NCI-H748 (cell line): Measurements from ENCODE around the gene HDGF.

Experiments used
- DNase-seq: peaks from one replicate; lab custom pipeline; 2025; ENCODE audit not compliant: unreplicated experiment; lab: John Stamatoyannopoulos, UW

The HDGF gene

DNA sequence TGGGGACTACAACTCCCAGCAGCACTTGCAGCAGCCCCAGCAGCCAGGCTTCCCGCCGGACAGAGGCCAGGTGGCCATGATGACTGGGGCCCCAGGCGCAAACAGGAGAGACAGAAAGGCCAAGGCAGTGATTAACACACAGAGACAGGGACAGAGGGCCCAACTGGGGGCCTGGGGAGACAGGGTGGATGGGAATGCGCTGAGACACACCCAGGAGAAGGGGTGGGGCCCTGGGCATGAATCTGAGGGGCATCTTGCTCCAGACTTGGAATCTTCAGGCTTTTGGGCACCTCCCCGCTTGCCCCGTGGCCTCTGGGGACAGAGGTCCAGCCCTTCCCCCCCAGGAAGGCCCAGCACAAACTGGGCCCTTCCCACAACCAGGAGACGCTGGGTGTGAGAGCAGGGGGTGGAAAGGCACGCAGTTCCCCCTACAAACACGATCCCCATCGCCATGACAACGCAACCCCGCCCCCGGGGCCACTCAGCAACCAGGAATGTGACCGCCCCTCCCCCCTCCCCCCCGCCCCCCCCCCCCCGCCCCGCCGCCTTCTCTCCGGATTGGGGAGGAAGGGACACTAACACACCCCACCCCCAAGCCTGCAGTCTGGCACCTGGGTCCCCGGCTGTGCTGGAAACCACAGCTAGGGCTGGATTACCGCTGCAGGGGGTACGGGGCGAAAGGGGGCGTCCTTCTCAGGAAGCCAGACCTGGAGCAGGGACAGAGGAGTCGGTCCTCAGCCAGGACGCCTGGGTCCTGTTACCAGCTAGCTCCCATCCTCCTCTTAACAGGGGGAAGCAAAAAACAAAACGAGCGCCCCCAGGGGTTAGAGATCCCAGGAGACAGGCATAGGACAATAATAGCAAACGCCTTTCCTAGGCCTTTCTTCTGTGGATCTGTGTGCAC lies 4.5 kb downstream of the HDGF start:
- DNase-seq = peak; percentile 84

DNA sequence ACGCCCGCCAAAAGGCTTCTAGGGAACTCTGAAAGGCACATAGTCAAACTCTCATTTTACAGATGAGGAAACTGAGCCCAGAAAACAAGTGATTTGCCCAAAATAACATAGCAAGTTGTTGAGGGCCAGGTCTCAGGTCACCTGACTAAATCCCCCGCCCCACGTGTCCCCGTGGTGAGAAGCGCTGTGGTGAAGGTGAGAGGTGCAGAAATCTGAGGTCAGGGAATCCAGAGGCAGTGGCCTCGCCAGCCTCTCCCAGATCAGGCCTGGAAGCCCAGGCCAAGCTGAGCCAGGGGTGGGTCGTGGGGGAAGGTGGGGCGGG lies 5.1 kb downstream of the HDGF start:
- no peak for DNase-seq

DNA sequence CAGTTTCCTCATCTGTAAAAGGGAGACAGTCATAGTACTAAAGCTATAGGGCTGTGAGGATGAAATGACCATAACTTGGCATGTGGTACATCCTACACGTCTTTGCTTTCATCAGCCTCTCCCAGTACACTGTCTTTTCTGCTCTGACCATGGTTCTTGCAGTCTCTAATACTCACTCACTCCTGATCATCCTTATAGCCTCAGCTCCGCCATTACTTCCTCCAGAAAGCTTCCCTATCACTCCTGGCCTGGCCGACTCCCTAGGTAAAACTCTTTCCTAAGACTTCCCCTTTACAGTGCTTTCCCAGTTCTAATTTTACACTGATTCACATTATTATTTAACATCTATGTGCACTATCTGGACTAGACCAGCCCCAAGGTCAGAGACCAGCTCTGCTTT lies 5.6 kb downstream of the HDGF start:
- no peak for DNase-seq

DNA sequence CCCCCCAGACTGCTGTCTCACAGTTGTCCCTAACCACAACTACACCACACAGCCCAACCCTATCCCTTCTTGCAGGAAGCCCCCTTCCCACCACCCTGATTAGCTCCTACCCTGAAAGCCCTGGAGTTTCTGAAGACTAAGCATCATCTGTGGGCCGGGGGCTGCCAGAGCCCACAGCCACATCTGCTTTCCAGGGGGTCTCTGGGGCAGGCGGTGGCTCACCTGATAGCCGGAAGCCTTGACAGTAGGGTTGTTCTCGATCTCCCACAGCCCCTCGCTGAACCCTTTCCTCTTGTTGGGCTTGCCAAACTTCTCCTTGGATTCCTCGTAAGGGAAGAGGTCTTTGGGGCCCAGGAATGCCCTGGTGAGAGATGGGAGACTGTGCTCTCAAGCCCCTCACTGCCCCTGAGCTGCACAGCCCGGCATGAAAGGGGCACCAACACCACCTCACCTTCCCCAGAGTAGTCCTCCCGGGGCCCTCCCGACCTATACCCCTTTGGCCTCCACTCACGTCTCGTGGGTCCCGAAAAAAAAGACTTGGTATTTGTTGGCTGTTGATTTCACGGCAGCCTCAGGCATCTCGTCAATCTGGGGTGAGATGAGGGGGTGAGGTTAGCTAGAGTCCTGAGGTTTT lies 6.6 kb downstream of the HDGF start:
- no peak for DNase-seq

DNA sequence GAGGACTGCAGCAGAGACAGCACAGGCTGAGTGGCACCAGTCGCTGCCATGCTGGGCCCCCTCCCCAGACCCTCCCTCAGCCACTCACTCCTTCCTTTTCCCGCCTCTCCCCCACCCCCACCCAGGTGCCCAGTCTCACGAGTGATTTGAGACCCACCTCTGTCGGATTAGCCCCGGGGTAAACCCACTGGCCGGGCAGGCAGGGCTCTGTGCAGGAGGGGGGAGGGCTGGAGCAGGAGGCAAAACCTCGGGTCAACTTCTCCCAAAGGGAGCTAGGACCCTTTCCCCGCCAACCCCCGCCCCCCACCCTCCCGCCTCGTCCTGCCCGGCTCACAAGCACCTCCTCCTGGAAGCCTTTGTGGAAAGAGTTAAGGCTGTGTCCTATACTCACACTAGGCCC lies 7.1 kb downstream of the HDGF start:
- DNase-seq = no peak

DNA sequence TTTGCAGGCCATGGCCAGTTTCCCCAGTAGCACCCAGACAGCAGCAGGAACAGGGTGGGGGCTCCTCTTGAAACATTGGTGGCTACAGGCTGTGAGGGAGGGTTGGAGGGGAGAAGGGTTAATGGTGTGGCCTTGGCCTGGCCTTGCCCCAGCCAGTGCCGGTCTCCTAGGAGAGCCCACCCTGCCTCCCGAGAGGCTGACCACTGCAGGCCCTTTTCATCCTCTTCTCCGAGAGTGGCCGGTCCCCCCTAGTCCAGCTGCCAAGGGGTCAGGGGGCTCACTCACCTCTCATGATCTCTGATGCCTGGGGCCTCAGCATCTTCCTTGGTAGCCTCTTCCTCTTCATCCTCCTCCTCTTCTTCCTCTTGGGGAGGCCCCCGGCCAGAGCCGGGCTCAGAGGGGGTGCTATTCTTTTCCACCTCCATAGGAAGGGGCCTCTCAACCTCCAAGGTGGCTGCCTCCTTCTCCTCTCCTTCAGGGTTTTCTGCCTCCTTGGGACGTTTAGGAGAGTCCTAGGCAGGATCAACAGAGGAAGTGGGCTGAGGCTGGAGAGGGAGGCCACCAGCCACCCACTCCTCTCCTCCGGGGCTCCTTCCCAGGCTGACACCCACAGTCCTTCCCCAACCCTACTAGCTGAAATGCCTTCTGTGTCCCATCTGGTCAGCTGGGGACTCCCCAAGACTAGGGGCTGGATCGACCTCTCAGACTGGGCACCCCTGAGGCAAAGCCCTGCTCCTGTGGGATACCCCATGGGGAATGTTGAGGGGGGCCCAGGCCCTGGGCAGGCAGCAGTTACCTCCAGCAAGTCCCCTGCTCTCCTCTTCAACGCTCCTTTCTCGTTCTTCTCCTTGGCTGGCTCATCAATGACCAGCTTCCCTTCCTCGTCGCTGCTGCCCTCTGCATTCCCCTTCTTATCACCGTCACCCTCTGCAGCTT lies 7.8 kb downstream of the HDGF start:
- DNase-seq = no peak

DNA sequence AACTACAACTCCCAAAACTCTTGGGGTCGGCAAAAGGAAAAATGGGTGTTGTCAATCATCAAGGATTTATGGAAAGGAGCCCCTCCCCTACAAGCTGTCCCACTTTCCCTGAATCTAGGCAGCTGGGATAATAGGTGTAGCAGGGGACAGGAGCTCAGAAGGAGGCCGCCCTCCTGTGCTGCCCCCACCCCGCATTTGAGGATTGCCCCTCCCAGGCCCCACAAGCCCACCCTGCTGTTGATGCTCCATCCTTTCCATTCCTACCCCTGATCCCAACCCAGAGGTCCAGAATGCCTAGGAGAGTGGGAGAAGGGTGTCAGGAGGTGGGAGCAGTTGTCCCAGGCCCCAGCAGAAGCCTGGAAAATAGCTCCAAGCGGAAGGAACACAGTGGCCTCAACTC lies 8.7 kb downstream of the HDGF start:
- DNase-seq = no peak

DNA sequence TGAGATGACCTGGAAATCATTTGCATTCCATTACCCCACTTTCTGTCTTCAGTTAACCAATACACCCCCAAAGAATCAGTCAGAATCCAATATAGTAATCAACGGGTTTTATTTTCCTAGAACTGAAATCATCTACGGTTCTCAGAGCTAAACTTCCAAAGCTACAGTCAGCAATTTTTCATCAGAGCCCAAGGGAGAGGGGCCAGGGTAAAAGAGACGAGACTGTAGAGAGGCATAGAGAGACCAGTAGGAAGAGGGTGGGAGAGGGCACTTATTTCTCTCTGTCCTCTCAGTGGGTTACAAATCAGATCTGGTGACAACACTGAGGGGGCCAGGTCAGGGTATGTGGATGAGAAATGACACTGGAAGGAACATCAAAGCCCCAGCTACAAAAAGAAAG lies 9.5 kb downstream of the HDGF start:
- no peak for DNase-seq

DNA sequence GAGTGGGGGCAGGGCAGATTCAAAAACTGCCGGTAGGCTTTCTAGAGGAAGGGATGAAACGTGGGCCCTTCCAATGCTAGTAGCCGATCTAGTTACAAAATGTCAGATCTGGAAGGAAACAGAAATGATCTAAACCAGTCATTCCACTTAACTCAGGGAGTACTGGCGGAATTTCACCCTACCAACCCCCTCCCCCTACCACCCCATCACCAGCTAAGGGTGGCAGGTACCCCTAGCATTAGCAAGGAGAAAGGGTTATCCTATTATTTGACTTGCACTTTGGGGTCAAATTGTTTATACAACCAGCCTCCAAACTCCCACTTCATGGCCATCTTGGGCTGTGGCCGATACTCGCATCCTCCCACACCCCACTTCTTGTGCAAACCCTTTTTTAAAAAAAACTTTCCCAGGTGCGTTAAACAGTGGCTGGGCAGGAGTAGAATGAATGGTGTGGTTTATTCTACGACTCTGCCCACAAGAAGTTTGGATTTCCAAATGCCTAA lies 9.9 kb downstream of the HDGF start:
- DNase-seq = no peak

DNA sequence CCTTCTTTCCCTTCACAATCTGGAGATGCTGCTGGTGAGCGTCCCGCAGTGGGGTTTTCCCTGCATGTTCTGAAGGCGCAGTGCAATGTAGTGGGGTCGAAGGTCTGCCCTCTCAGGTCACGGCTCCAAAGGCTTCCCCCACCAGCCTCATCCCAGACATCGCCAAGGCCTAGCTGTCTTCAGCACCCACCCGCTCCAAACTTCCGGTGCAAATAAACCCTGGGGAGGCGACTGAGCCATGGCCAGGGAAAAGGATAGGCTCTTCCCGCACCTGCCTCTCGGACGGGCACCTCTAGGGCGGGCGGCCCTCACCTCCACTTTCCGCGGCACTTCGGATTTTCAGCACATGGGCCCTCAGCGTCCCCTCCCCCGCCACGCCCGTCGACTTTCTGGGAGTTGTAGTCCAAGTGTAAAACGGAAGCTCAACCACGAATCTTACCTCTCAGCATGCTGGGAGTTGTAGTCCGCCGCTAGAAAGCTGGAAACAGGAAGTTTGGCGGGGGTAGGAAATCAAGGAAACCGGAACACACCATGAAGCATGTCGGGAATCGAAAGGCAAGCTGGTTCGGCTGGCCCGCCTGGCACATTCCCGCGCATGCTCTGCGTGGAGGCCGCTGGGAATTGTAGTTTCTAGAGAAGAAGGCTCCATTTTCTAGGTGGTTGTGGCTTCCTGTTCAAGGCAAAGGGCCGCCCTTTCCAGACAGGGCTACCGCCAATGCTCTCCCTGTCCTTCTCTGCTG lies 10.6 kb downstream of the HDGF start, which contains the start of gene MRPL24:
TSS of gene MRPL24 (minus strand) at position 348 of the 740 bp plus-strand sequence. CDS start 2,384 bp downstream, outside the sequence.
- DNase-seq = peak; percentile 99

DNA sequence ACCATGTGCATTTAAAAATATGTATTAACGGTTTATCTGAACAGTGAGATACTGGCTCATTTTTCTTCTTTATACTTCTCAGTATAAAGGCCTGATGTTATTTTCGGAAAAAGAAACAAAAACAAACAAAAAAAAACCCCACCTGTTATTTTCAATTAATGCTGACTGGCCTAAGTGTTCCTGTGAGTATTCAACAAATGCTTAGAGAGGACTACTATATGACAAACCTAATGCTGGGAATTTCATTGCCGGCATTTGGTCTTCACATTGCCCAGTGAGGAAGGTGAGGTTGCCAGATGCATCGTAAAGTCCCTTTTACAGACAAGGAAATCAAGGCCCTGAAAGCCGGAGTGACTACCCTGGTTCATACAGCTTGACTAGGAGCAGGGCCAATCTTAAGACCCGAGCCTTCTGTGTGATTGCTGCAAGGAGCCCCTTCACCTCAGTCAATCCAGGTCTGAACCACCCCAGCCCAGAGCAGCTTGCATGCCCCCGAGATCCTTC lies 11.2 kb downstream of the HDGF start:
- no peak for DNase-seq

DNA sequence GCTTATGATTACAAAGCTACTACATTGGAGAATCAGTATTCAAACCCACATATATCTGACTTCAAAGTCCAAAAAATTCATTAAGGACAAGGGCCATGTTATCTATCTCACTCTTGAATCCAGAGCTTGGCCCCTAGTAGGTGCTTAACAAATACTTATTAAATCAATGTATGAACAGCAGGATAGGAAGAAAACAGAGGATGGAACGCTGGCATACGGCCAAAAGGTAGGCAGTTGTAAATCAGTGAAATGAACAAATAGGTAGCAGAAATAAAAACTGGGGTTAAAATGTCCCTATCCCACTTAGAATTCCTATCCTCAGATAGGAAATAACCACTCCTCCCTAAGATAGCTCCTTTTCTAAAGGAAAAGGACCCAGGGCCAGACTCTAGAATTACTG lies 12.6 kb downstream of the HDGF start:
- no peak for DNase-seq

DNA sequence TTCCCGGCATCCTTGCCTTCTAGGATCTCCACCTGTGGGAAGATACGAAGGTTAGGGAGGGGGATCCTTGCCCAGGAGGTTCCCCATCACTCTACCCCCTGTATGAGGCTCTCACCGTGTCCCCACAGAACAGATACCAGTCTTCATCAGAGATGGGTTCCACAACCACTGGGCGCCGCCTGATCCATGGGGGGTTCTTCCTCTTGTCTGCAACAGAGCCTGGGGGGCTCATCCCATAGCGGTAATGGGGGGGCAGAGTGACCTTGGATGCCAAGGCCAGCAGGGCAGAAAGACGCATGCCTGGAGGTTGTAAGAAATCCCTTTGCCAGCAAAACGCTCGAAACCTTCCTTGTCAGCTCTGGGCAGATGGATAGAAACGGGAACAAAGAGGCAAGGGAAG lies 13.1 kb downstream of the HDGF start:
- no peak for DNase-seq

DNA sequence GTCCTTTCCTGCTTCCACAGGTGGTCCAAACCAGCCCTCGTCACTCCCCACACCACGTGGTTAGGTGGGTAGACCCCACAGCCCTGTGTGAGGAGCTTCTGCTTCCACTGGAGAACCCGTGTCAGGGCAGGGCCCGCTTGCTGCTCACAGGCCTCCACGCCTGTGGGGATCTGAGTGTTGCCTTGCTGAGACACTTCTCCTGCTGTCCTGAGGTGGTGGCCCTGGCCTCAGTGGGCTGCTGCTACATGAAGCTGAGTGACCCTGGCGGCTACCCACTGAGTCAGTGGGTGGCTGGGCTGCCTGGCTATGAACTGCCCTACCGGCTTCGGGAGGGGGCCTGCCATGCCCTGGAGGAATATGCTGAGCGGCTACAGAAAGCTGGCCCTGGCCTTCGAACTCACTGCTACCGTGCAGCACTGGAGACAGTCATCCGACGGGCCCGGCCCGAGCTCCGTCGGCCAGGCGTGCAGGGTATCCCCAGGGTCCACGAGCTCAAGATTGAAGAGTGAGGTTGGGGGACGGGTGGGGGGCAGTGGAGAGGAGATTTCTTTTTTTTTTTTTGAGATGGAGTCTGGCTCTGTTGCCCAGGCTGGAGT lies 17.4 kb downstream of the HDGF start:
- no peak for DNase-seq

DNA sequence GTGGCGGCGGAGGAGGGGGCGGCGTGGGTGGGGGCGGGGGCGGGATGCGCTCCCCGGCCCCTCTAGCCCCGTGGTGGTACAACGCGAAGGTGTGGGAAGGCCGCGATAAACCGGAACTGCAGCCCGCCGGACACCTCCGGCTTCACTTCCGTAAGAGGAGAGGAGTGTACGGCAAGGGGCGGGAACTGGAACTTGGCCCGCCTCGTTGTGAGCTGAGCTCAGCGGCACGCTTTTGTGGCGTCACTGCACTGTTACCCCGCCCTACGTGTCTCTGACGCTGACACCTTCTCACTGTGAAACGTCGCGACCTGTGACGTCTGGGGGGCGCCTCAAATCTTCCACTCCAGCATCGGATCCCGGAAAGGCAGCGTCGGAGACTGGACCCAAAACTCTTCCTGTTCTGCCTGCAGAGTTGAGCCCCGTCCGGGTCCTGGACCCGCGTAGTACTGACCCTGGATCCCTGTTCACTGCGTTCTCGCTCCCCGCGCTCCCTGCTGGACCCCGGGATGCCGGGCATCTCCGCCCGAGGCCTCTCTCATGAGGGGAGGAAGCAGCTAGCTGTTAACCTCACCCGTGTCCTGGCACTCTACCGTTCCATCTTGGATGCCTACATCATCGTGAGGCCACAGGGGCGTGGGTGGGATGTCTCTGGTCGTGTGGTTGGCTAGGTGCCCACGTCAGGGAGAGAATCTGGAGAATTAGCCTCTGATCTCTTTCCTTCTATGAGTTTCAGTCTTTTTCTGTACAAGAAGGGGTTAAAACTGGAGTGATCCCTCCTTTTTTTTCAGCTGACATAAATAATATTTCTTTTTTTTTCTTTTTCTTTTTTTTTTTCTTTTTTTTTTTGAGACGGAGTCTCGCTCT lies 22.6 kb downstream of the HDGF start, which contains the start of gene ISG20L2:
TSS of gene ISG20L2 (minus strand) at position 168 of the 864 bp plus-strand sequence. CDS start 1,114 bp downstream, outside the sequence.
- DNase-seq = peak; percentile 98

DNA sequence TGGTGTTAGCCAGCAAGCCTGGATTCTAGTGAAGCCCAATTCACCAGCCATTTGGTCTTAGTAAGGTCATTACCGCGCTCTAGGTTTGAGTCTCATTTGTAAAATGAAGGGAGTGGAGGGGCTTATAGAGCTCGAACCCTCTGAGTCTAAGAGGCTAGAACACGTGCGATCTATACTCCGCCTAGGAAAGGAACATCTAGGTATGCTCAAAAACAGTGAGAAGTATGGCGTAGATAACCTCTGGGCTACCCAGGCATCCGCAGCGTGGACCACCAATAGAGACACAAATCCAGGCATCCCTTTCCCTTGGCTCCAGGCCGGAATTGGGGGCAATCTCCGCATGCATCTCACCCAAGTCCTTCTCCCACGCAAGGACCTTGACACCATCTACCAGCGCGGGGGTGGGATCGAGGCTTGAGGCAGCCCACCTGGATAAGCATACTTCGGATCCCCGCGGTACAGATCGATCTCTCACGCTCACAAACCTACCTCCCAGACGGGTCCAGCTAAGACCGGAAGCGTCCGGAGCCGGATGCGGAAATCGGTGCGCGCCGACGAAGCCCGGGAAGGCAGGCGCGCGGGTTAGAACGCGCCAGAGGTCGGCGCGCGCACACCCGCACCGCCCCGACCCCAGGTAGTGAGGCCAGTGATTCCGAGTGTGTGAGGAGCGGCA lies 23.4 kb downstream of the HDGF start, which contains the start of gene METTL25B:
TSS of gene METTL25B (plus strand) at position 544 of the 673 bp plus-strand sequence. CDS start 636 bp downstream, outside the sequence.
- DNase-seq = peak; percentile 91

DNA sequence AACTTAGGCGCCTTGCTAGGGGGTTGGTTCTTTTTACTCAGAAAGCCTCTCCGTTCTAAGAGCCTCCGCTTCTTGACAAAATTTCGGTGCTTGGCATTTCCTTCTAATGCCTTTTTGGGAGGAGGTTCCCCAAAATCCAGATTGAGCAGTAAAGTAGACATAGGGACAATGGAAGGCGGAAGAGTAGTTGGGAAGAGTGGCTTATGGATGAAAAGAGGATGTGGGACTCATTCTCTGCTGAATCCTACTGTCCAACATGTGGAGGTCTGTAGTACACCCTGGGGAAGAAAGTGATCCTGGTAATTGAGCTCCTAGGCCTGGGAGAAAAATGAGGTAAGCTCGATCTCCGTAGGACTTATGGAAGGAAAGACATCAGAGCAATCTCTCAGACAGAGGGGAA lies 24.0 kb downstream of the HDGF start:
- DNase-seq = no peak

DNA sequence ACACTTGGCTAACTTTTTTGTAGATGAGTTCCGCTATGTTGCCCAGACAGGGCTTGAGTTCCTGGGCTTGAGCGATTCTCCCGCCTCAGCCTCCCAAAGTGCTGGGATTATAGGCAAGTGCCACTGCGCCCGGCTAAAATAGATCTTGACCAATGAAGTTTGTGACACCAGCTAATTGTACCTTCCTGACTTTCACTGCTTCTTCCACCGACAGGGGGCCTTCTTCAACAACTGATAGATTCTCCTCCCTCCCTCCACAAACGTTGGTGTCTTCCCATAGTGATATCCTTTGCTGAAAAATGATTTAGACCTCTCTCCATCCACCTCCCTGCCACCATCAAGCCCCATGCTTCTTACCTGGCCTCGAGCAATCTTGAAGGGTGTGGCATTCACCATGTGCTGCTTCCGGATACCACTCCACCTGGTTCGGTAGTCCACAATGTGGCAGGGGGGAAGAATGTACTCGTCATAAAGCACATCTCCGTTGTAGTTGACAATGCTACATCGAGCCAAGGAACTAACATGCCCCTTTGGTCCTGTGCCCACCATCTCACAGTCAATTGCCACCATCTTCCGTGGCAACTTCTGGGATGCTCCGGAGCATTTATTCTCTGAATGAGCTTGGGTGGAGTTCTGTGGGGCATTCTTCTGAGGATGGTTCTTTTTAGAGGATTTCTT lies 24.8 kb downstream of the HDGF start:
- peak; percentile 54 for DNase-seq
